ENCODE data around the gene GPATCH1.

GRCh38 chr19:33110137-33110910 is 29.3 kb downstream of the GPATCH1 start:
- TF ChIP-seq CTCF (conservative IDR thresholded peaks at IDR 0.05; ENCODE audit: low read length) (no peak), EZH2phosphoT487 (IDR thresholded peaks at IDR 0.05; ENCODE audit: borderline replicate concordance) (no peak)

All from Loucy (cell line).